Measurements from ENCODE around the gene KLF2.

Gene KLF2

GRCh38 chr19:16339361-16339725 is 14.7 kb downstream of the KLF2 start:
- Histone ChIP-seq H4K20me1 (ENCODE audit: insufficient read depth, low read length) (no peaks in the 10 kb centered on the region), H3K79me2 (ENCODE audit: insufficient read depth, low read length) (no peaks in the 10 kb centered on the region), H2AFZ (ENCODE audit: low read length) (no peak overlapping the region), H3K9me2 (ENCODE audit: low read depth, low read length) (no peaks in the 10 kb centered on the region), H3K27me3 (ENCODE audit: insufficient read depth, low read length) (peaks cover 12% of the 10 kb centered on the region; the same call in 1 of the 2 replicates), H3K4me1 (ENCODE audit: insufficient read depth, low read length, severe bottlenecking) (no peaks in the 10 kb centered on the region), H3K9ac (ENCODE audit: low read length) (no peak overlapping the region), H3K4me2 (ENCODE audit: low read length) (no peak overlapping the region), H3K4me3 (ENCODE audit: low read depth, low read length, poor library complexity, severe bottlenecking) (no peak overlapping the region), H3K9me3 (ENCODE audit: low read length) (no peaks in the 10 kb centered on the region), H3K36me3 (ENCODE audit: insufficient read depth, low read length) (no peaks in the 10 kb centered on the region), H3K27ac (ENCODE audit: low read depth, low read length, poor library complexity, severe bottlenecking) (no peak overlapping the region), H3F3A (ENCODE audit: insufficient read depth, low read length) (no peaks in the 10 kb centered on the region)
- TF ChIP-seq CTCF (IDR thresholded peaks at IDR 0.05; ENCODE audit: low read length): no peak
- no peak for TF ChIP-seq EZH2 (IDR thresholded peaks at IDR 0.05; ENCODE audit: borderline replicate concordance, low read length)

- Histone ChIP-seq H4K20me1 (ENCODE audit: insufficient read depth, low read length) (no peaks in the 10 kb centered on the region), H3K79me2 (ENCODE audit: insufficient read depth, low read length) (no peaks in the 10 kb centered on the region), H3K9ac (ENCODE audit: low read length) (no peak overlapping the region), H3K4me2 (ENCODE audit: low read length) (no peak overlapping the region), H3K27me3 (ENCODE audit: insufficient read depth, low read length) (peaks cover 12% of the 10 kb centered on the region; the same call in 1 of the 2 replicates), H2AFZ (ENCODE audit: low read length) (no peak overlapping the region), H3K4me1 (ENCODE audit: insufficient read depth, low read length, severe bottlenecking) (no peaks in the 10 kb centered on the region), H3K27ac (ENCODE audit: low read depth, low read length, poor library complexity, severe bottlenecking) (no peak overlapping the region), H3K9me2 (ENCODE audit: low read depth, low read length) (no peaks in the 10 kb centered on the region), H3K4me3 (ENCODE audit: low read depth, low read length, poor library complexity, severe bottlenecking) (no peak overlapping the region), H3K9me3 (ENCODE audit: low read length) (no peaks in the 10 kb centered on the region), H3F3A (ENCODE audit: insufficient read depth, low read length) (no peaks in the 10 kb centered on the region), H3K36me3 (ENCODE audit: insufficient read depth, low read length) (no peaks in the 10 kb centered on the region)
- TF ChIP-seq CTCF (IDR thresholded peaks at IDR 0.05; ENCODE audit: low read length) (no peak), EZH2 (IDR thresholded peaks at IDR 0.05; ENCODE audit: borderline replicate concordance, low read length) (no peak)
Measured at GRCh38 chr19:16340092-16340491, 15.5 kb downstream of the KLF2 start.

- Histone ChIP-seq H4K20me1 (ENCODE audit: insufficient read depth, low read length) (no peaks in the 10 kb centered on the region), H3K9ac (ENCODE audit: low read length) (no peak overlapping the region), H3K4me1 (ENCODE audit: insufficient read depth, low read length, severe bottlenecking) (no peaks in the 10 kb centered on the region), H3F3A (ENCODE audit: insufficient read depth, low read length) (no peaks in the 10 kb centered on the region), H3K9me3 (ENCODE audit: low read length) (no peaks in the 10 kb centered on the region), H3K4me3 (ENCODE audit: low read depth, low read length, poor library complexity, severe bottlenecking) (no peak overlapping the region), H3K79me2 (ENCODE audit: insufficient read depth, low read length) (no peaks in the 10 kb centered on the region), H3K27ac (ENCODE audit: low read depth, low read length, poor library complexity, severe bottlenecking) (no peak overlapping the region), H3K9me2 (ENCODE audit: low read depth, low read length) (no peaks in the 10 kb centered on the region), H3K27me3 (ENCODE audit: insufficient read depth, low read length) (peaks cover 12% of the 10 kb centered on the region; the same call in 1 of the 2 replicates), H3K4me2 (ENCODE audit: low read length) (no peak overlapping the region), H3K36me3 (ENCODE audit: insufficient read depth, low read length) (no peaks in the 10 kb centered on the region), H2AFZ (ENCODE audit: low read length) (no peak overlapping the region)
- TF ChIP-seq EZH2 (IDR thresholded peaks at IDR 0.05; ENCODE audit: borderline replicate concordance, low read length) (no peak), CTCF (IDR thresholded peaks at IDR 0.05; ENCODE audit: low read length) (no peak)
Measured at GRCh38 chr19:16340654-16341053, 16.0 kb downstream of the KLF2 start.

All from OCI-LY1 (cell line).